ENCODE results near the gene TRPM3.

The TRPM3 gene

DNA sequence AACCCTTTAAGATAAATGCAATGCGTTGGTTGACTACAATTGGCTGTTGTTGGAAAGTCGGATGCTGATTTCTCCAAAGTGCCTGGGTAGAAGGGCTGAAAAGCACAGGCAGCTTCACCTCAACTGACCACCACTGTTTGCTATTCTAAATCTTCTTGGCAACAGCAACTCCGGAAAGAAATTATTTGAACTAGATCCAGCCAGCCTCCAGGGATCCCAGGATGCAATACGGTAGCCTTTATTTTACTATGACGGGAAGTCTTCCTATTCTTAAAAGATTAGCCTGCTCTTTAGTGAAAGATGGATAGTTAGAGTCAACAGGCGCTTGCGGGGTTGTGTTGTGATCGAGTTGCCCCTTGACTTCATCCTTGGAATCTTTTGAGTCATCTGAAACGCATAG lies 628.4 kb downstream of the TRPM3 start:
- Histone ChIP-seq H3K36me3 (ENCODE audit: control insufficient read depth, insufficient read depth, low read length) (no peaks in the 10 kb centered on the region), H3K27me3 (ENCODE audit: control insufficient read depth, insufficient read depth, low read length) (no peaks in the 10 kb centered on the region), H3K27ac (ENCODE audit: low read depth, low read length) (no peak overlapping the region), H3K9me3 (ENCODE audit: control insufficient read depth, insufficient read depth, low read length) (no peaks in the 10 kb centered on the region), H3K4me1 (ENCODE audit: control insufficient read depth, insufficient read depth, low read length) (no peaks in the 10 kb centered on the region), H3K4me3 (ENCODE audit: low read depth, low read length) (no peak overlapping the region), H3K9ac (ENCODE audit: low read depth, low read length) (no peak overlapping the region)

DNA sequence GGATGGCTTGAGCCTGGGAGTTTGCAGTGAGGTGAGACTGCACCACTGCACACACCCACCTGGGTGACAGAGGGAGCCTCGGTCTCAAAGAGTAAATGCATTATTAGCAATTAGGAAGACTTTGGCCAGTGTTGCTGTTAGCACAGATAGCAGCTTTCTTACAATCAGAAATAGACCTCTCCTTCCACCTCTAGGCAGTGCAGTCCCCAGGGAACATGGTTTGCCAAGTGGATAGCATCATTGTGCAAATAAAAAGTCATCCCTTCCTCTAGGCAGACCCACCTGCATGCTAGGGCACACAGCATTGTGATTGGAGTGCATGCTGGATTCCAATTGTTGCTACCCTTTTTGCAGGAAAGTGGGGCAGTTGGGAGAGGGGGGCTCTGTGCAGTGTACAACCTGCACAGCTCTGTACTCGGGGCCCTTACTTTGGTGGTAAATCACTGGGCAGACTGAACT lies 629.1 kb downstream of the TRPM3 start:
- H3K9ac ChIP-seq (ENCODE audit: low read depth, low read length) = no peak overlapping the region
- H3K4me3 ChIP-seq (ENCODE audit: low read depth, low read length) = no peak overlapping the region
- no peaks in the 10 kb centered on the region for H3K36me3 ChIP-seq (ENCODE audit: control insufficient read depth, insufficient read depth, low read length)
- no peaks in the 10 kb centered on the region for H3K27me3 ChIP-seq (ENCODE audit: control insufficient read depth, insufficient read depth, low read length)
- H3K4me1 ChIP-seq (ENCODE audit: control insufficient read depth, insufficient read depth, low read length) = no peaks in the 10 kb centered on the region
- no peaks in the 10 kb centered on the region for H3K9me3 ChIP-seq (ENCODE audit: control insufficient read depth, insufficient read depth, low read length)
- no peak overlapping the region for H3K27ac ChIP-seq (ENCODE audit: low read depth, low read length)

DNA sequence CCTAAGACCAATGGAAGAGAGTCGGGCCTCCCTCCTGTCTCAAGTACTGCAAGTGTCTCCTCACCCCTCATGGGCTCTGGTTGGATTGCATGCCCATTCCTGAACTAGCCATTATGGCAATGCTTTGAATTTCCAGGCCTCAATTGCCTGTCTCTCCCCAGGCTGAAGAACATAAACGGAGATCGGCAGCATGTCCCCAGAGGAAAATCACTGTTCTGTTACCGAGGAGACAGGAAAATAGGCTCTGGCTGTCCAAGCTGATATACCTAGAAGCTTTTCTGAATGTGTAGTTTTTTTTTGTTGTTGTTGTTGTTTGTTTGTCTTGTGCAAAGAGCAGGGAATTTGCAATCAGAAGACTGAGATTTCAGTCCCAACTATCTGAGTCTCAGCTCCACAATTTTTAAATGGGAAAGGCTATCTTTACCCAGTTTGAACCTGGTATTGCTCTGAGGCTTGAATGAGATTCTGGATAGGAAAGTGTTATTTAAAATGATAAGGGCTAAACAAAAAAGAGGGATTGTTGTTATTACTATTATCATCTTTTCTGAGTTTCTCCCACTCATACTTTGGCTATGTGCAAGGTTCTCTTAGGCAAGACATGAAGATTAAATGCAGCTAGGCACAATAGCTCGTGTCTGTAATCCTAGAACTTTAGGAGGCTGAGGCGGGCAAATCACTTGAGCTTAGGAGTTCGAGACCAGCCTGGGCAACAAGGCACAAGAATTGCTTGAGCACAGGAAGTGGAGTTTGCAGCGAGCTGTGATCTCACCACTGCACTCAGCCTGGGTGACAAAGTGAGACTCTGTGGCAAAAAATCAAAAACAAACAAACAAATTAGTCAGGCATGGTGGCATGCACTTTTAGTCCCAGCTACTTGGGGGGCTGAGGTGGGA lies 629.7 kb downstream of the TRPM3 start:
- no peak overlapping the region for H3K4me3 ChIP-seq (ENCODE audit: low read depth, low read length)
- no peaks in the 10 kb centered on the region for H3K27me3 ChIP-seq (ENCODE audit: control insufficient read depth, insufficient read depth, low read length)
- no peaks in the 10 kb centered on the region for H3K36me3 ChIP-seq (ENCODE audit: control insufficient read depth, insufficient read depth, low read length)
- no peaks in the 10 kb centered on the region for H3K9me3 ChIP-seq (ENCODE audit: control insufficient read depth, insufficient read depth, low read length)
- no peaks in the 10 kb centered on the region for H3K4me1 ChIP-seq (ENCODE audit: control insufficient read depth, insufficient read depth, low read length)
- no peak overlapping the region for H3K9ac ChIP-seq (ENCODE audit: low read depth, low read length)
- H3K27ac ChIP-seq (ENCODE audit: low read depth, low read length) = no peak overlapping the region

DNA sequence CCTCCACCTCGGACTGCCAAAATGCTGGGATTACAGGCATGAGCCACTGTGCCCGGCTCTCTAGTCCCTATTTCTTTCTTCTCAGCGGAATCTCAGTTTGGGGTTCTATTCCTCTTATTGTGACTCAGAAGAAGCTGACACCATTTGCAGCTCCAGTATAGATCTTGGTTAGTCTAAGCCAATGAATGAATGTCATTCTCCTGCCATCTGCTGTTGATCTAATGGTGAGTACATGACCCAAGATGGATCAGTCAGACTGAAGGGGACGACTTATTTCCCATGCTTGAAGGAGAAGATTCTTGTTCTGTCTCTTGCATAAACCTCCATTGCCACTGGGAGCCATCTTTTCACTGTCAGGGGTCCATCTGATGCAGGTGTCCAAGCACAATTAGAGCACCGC lies 630.9 kb downstream of the TRPM3 start:
- Histone ChIP-seq H3K27ac (ENCODE audit: low read depth, low read length) (no peak overlapping the region), H3K36me3 (ENCODE audit: control insufficient read depth, insufficient read depth, low read length) (no peaks in the 10 kb centered on the region), H3K9me3 (ENCODE audit: control insufficient read depth, insufficient read depth, low read length) (no peaks in the 10 kb centered on the region), H3K27me3 (ENCODE audit: control insufficient read depth, insufficient read depth, low read length) (no peaks in the 10 kb centered on the region), H3K9ac (ENCODE audit: low read depth, low read length) (no peak overlapping the region), H3K4me1 (ENCODE audit: control insufficient read depth, insufficient read depth, low read length) (no peaks in the 10 kb centered on the region), H3K4me3 (ENCODE audit: low read depth, low read length) (no peak overlapping the region)

DNA sequence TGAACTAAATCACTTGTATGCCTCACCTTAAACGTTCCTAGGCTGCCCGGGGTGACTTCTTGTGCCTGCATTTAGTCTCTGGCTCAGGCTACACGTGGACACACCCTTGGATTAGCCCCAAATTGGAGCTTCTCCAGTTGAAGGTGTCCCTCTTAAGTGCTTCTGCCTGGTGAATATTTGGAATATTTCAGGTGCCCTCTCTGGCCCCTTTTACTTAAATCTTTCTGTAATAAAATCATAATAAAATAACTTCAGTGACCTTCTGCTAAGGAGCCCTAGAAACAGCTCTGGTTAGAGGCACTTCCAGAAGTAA lies 632.7 kb downstream of the TRPM3 start:
- no peaks in the 10 kb centered on the region for H3K4me1 ChIP-seq (ENCODE audit: control insufficient read depth, insufficient read depth, low read length)
- H3K36me3 ChIP-seq (ENCODE audit: control insufficient read depth, insufficient read depth, low read length) = no peaks in the 10 kb centered on the region
- no peaks in the 10 kb centered on the region for H3K9me3 ChIP-seq (ENCODE audit: control insufficient read depth, insufficient read depth, low read length)
- no peak overlapping the region for H3K9ac ChIP-seq (ENCODE audit: low read depth, low read length)
- H3K27me3 ChIP-seq (ENCODE audit: control insufficient read depth, insufficient read depth, low read length) = no peaks in the 10 kb centered on the region
- H3K27ac ChIP-seq (ENCODE audit: low read depth, low read length) = no peak overlapping the region
- H3K4me3 ChIP-seq (ENCODE audit: low read depth, low read length) = no peak overlapping the region

DNA sequence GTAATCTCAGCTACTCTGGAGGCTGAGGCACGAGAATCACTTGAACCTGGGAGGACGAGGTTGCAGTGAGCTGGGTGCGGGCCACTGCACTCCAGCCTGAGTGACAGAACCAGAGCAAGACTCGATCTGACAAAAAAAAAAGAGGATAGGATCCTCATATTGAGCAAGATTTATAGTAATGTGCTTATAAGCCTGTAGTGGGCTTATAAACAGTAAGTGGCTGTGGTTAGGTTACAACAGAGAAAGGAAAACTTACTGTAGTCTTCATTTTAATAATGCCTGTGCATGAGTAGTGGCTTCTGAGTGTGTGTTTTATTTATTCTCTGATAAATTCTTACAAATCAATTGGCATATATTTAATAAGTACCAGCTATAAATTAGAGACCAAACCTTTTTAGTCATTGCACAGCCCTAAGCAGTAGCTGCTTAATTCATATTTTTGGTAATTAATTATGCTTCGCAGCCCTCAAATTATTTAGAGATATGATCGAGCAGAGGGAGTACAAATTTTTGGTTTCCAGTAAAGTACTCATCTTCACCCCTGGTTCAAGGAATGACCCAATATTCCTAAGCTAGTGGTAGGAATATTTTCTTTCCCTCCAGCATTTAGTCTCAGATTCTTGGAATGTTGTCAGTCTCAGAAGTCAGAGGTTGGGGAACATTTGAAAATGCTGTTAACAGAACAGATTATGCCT lies 633.2 kb downstream of the TRPM3 start:
- H3K27ac ChIP-seq (ENCODE audit: low read depth, low read length) = no peak overlapping the region
- no peak overlapping the region for H3K4me3 ChIP-seq (ENCODE audit: low read depth, low read length)
- H3K9me3 ChIP-seq (ENCODE audit: control insufficient read depth, insufficient read depth, low read length) = no peaks in the 10 kb centered on the region
- no peak overlapping the region for H3K9ac ChIP-seq (ENCODE audit: low read depth, low read length)
- no peaks in the 10 kb centered on the region for H3K27me3 ChIP-seq (ENCODE audit: control insufficient read depth, insufficient read depth, low read length)
- H3K4me1 ChIP-seq (ENCODE audit: control insufficient read depth, insufficient read depth, low read length) = no peaks in the 10 kb centered on the region
- no peaks in the 10 kb centered on the region for H3K36me3 ChIP-seq (ENCODE audit: control insufficient read depth, insufficient read depth, low read length)

DNA sequence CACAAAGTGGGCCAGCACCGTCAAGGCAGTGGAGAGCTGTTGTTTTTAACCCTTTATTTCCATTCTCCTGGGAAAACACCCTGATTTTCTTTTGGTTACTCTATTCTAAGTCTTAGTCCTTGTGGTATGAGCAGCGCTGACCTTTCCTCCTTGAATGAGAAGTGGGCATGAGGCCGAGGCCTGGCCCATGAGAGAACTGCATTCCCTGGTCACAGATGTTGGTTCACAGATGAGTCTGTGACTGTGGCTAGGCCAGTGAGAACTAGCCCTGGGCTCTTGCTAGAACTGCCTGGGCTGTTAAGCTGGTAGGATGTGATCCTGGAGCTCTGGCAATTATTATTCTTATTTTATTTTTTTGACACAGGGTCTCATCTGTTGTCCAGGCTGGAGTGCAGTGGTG lies 635.3 kb downstream of the TRPM3 start:
- Histone ChIP-seq H3K4me3 (ENCODE audit: low read depth, low read length) (no peak overlapping the region), H3K9me3 (ENCODE audit: control insufficient read depth, insufficient read depth, low read length) (no peaks in the 10 kb centered on the region), H3K36me3 (ENCODE audit: control insufficient read depth, insufficient read depth, low read length) (no peaks in the 10 kb centered on the region), H3K4me1 (ENCODE audit: control insufficient read depth, insufficient read depth, low read length) (no peaks in the 10 kb centered on the region), H3K9ac (ENCODE audit: low read depth, low read length) (no peak overlapping the region), H3K27me3 (ENCODE audit: control insufficient read depth, insufficient read depth, low read length) (no peaks in the 10 kb centered on the region), H3K27ac (ENCODE audit: low read depth, low read length) (no peak overlapping the region)

DNA sequence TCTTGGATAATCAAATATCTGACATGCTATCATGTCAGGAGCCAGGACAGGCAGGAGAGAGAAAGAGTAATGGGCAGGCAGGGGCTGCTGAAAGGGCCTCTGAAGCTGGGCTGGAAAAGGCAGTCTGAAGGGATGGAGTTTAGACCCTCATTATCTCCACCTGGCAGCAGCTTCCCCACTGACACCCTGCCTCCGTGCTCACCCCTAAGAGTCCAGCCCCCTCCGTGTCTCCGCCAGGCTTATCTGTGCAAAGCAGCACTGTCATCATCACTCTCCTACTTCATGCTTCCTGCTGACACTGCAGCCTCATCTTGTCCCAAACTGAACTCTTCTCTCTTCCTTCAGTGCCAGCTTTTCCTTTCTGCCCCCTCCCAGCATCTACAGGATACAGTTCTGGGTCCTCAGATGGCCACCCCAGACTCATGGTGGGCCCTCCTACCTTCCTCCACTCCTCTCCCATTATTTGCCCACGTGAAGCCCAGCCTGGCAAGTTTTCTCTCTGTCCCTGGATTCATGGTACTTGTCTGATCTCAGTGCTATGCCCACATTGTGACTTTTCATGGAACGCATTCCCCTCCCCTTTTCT lies 636.1 kb downstream of the TRPM3 start:
- H3K9ac ChIP-seq (ENCODE audit: low read depth, low read length) = no peak overlapping the region
- H3K36me3 ChIP-seq (ENCODE audit: control insufficient read depth, insufficient read depth, low read length) = no peaks in the 10 kb centered on the region
- H3K27me3 ChIP-seq (ENCODE audit: control insufficient read depth, insufficient read depth, low read length) = no peaks in the 10 kb centered on the region
- no peak overlapping the region for H3K27ac ChIP-seq (ENCODE audit: low read depth, low read length)
- H3K4me3 ChIP-seq (ENCODE audit: low read depth, low read length) = no peak overlapping the region
- H3K9me3 ChIP-seq (ENCODE audit: control insufficient read depth, insufficient read depth, low read length) = no peaks in the 10 kb centered on the region
- H3K4me1 ChIP-seq (ENCODE audit: control insufficient read depth, insufficient read depth, low read length) = peaks cover 4% of the 10 kb centered on the region

DNA sequence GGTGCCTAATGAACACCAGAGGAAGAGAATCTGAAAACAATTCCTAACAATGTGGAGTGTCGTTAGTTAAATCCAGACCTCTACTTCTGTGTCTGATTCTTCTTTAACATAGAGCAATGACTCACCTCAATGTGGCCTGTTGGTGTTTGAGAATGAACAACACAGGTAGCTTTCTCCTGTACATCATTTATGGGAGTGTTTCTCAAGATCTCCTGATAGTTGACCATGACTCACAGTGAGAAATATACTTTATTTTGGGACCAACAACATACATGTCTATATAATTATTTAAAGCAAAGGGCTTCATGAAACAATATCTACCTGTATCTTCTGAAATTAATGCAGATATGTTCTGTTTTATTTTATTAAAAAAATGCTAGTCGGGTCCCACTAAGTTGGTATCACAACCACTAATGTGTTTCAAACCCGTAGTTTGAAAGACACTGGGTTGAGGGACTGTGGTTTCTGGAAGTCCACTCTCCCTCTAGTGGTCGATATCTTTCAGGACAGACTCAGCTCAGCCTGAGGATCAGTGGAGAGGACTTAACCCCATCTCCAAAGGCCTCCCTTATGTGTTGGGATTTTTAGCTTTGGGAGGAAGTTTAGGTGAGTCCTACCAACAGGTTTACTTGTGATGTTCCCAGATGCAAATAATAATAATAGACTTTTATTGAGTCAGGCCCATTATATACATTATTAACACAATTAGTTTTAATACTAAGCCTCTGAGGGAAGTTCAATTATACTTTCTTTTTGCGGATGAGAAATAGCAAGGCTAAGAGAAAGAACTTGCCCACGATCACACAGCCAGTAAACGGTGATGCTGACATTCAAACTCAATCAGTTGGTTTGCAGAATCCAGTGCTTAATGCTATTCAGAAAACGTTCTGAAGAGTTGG lies 636.9 kb downstream of the TRPM3 start:
- Histone ChIP-seq H3K4me1 (ENCODE audit: control insufficient read depth, insufficient read depth, low read length) (peaks cover 12% of the 10 kb centered on the region), H3K36me3 (ENCODE audit: control insufficient read depth, insufficient read depth, low read length) (no peaks in the 10 kb centered on the region), H3K27me3 (ENCODE audit: control insufficient read depth, insufficient read depth, low read length) (no peaks in the 10 kb centered on the region), H3K9me3 (ENCODE audit: control insufficient read depth, insufficient read depth, low read length) (no peaks in the 10 kb centered on the region), H3K4me3 (ENCODE audit: low read depth, low read length) (no peak overlapping the region), H3K27ac (ENCODE audit: low read depth, low read length) (no peak overlapping the region), H3K9ac (ENCODE audit: low read depth, low read length) (no peak overlapping the region)

DNA sequence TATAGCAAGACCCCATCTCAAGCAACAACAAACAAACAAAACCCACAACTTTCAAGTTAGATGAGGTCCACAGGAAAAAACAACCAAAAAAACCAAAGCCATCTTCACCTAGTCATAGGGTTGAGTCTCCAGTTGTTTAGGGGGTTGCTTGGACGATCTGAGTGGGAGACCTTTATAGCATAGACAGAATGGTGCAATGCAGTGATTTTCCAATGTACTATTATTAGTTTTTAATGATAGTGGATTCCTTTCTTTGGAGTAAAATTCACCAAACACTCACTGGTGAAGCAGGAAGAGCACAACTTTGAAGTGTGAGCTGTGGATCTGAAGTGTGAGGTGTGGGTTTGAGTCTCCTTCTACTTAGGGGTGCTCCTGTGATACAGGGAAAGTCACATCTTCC lies 640.0 kb downstream of the TRPM3 start:
- Histone ChIP-seq H3K4me3 (ENCODE audit: low read depth, low read length) (no peak overlapping the region), H3K9me3 (ENCODE audit: control insufficient read depth, insufficient read depth, low read length) (no peaks in the 10 kb centered on the region), H3K27me3 (ENCODE audit: control insufficient read depth, insufficient read depth, low read length) (no peaks in the 10 kb centered on the region), H3K27ac (ENCODE audit: low read depth, low read length) (no peak overlapping the region), H3K36me3 (ENCODE audit: control insufficient read depth, insufficient read depth, low read length) (no peaks in the 10 kb centered on the region), H3K9ac (ENCODE audit: low read depth, low read length) (no peak overlapping the region), H3K4me1 (ENCODE audit: control insufficient read depth, insufficient read depth, low read length) (peaks cover 20% of the 10 kb centered on the region)

All from HUES48 (cell line).